OCI-M1 (cell line): ENCODE results near the gene ZNF43.
"Not testable (repeated sequence)": the region's sequence is repeated elsewhere in the genome, so short reads cannot be mapped to it uniquely, and the experiment has no call there.

Experiments
- DNase-seq: peaks from one replicate; lab custom pipeline; 2025; lab: John Stamatoyannopoulos, UW

Gene ZNF43

GRCh38 chr19:21835810-21836444 lies at the start of gene ZNF43:
Gene ZNF43 (minus strand): TSS chr19:21836182. CDS start chr19:21836038, 144 bp downstream.
- peak; percentile 99 for DNase-seq

DNA sequence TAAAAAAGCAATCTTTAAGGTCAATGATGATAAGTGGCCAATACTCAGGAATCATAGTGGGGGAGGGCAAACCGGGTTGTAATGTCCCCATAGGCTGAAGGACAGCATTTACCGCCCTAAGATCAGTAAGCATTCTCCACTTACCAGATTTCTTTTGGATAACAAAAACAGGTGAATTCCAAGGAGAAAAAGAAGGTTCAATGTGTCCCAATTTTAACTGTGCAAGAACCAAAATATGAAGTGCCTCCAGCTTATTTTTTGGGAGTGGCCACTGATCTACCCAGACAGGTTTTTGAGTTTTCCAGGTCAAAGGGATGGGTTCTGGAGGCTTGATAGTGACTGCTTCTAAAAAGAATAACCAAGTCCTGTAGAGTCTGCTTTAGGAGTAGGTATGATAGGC lies 49.5 kb upstream of the ZNF43 start:
- DNase-seq, result not testable (repeated sequence)

DNA sequence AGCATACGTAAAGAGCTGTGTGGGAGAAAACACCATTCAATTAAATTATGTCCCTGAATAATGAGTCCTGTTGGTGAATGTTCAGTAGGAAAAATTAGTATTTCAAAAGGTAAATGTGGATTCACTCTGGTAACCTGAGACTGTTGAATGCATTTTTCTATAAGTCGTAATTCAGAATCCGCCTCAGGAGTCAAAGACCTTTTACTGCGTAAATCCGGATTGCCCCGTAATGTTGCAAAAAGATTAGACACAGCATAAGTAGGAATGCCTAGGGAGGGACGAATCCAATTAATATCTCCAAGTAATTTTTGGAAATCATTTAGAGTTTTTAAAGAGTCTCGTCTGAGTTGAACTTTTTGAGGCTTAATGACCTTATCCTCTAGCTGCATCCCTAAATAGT lies 48.8 kb upstream of the ZNF43 start:
- DNase-seq, result not testable (repeated sequence)

DNA sequence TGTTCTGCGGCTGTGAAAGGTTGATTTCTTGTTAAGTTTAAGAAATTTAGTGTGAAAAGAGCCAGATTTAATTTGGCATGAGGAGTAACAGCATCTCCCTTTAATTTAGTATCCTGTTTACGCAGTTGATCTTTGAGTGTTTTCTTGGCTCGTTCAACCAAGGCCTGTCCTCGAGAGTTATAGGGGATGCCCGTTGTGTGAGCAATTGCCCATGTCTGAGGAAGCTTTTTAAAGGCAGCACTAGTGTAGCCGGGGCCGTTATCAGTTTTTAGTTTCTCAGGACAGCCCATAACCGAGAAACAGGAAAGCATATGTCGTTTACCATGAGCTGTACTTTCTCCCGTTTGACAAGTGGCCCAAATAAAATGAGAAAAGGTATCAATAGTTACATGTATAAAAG lies 47.5 kb upstream of the ZNF43 start:
- DNase-seq, result no peak

DNA sequence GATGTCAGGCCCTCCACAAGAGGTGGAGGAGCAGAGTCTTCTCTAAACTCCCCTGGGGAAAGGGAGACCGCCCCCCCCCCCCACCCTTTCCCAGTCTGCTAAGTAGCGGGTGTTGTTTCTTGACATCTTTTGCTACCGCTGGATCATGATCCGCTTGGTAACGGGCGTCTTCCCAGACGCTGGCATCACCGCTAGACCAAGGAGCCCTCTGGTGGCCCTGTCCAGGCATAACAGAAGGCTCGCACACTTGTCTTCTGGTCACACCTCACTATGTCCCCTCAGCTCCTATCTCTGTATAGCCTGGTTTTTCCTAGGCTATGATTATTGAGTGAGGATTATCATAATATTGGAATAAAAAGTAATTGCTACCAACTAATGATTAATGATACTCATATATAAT lies 44.8 kb upstream of the ZNF43 start:
- DNase-seq, result not testable (repeated sequence)

- no peak for DNase-seq
These were observed 42.7 kb upstream of the ZNF43 start for GRCh38 chr19:21878646-21879045.

- DNase-seq, result no peak
These were observed 42.0 kb upstream of the ZNF43 start for GRCh38 chr19:21877976-21878375.

- not testable (repeated sequence) for DNase-seq
These were observed 40.6 kb upstream of the ZNF43 start for GRCh38 chr19:21876608-21877007.

DNA sequence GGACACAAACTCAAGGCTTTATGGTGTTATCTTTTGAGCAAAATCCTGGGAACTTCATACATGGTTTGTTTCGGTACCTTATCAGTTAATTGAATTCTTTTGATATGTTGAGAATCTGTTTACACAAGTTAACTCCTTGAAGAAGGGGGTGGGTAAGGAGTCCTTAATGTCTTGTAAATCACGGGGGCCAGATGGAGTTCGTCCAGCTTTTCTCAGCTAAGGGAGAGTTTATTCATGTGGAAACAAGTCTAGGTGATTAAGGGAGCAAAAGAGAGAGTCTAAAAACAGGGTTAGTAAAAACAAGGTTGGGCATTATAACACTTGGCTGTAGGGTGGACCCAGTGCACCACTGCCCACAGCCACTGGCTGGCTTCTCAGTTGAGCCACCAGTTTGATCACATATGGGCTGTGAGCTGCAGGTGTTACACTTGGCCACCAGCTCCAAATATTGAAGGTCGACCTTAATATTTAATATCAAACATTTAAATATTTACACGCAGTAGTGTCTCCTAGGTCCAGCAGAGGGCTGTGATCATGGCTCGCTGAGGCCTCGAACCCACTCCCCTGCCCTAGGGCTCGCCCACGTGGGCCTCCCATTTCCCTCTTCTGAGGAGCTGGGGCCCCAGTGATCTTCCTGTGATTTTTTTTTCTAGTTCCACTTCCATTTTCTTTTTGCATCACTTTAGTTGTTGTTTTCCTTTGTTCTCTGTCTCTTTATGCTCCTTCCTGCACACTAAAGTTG lies 21.0 kb upstream of the ZNF43 start:
- no peak for DNase-seq

DNA sequence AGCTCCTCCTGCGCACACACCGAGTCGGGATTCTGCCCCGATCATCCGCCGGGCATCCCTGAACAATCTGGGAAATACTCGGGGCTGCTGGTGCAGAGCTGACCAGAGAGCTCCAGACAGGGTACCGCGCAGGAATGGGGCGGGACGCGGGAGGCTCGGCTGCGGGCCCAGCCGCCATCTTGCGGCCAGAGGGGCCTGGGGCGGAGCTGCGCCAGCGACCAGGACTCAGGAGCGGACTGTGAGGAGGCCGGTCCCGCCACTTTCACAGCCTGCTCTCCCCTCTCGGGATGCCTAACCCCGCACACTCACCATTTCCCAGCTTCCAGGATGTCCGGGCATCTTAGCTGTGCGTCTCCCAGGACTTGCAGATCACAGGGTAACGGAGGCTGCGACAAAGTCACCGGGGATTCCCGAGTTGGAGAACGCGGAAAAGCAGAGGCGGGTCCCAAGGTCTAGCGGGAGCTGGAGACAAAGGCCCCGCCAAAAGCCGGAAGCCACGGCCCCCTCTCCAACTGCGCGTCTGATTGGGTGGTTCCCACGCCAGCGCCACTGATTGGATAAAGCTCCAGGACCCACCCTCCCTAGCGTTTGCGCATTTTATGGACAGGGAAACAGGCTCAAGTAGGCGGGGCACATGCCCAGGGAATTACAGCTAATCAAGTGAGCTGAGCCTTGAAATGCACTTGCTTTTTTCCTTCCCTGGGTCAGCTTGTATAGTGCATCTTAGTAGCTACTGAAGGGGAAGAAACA lies 15.8 kb upstream of the ZNF43 start:
- peak; percentile 99 for DNase-seq

DNA sequence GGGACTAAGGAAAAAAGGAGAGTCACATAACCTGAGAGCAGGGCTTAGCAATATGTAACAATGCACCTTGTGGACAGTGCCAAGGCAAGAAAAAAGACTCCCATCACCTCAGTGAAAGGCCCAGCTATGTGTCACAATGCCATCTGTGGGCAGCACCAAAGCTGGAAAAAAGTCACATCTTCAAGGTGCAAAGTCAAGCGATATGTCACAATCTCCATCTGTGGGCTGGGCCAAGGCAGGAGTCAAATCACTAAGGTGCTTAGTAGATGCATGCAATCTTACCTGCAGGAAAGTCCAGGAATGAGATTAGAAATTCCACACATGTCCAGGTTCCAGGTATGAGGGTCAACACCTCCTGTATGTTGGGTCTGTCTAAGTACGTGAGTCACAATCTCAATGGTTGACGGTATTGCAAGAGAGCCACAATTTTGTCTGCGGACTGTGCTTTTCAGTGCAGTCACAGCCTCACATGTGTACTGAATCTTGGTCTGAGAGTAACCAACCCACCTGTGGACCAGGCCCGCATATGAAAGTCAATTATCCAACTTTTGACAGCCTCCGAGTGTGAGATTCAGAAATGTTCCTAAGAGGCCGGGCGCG lies 14.8 kb upstream of the ZNF43 start:
- DNase-seq, result no peak

DNA sequence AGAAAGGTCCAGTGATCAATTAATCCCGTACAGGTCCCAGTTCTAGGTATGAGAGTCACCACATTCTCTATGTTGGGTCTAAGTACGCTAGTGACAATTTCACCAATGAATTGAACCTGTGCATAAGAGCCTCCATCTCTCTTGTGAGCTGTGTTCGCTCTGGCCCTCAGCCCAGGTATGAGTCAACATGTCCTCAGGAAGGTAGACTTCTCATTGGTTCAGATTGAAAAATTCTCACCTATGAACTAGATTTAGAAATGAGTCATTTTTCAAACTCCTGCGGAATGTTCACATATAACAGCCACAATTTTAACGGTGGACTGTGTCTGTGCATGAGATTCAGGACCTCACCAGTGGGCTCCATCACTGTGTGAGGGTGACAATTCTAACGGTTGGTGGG lies 12.7 kb upstream of the ZNF43 start:
- no peak for DNase-seq

DNA sequence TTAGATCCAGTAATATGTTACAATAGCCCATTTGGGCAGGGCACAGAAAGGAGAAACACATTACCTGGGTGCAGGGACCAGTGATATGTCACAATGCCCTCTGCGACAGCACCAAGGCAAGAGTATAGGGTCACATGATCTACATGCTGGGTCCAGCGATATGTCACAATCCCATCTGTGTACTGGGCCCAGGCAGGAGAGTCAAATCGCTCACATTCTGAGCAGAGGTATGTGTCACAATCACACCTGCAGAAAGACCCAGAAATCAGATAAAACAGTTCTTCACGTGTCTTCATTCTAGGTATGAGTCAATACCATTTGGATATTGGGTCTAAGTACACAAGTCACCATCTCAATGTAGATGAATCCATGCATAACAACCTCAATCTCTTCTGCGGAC lies 7.1 kb upstream of the ZNF43 start:
- DNase-seq, result no peak

DNA sequence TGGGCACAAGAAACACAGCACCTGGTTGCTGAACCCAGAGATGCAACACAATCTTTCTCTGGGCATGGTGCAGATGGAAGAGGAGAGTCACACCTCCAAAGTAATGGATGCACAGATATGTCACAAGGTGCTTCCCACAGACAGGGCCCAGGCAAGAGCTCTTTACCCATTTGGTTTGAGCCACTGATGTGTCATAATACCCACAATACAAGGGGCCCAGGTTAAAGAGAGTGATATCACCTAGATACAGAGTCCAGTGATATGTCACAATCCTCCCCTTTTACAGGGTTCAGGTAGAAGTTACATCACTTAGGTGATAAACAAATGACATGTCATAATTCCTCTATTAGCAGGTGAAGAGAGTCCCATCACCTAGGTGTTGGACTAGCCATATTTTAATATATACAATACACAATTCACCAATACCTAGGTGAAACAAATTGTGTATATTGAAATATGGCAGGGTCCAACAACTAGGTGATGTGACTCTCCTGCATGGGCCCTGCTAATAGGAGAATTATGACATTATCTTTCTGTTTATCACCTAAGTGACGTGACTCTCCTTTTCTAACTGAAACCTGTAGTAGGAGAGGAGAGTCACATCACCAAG lies 5.6 kb upstream of the ZNF43 start:
- no peak for DNase-seq

DNA sequence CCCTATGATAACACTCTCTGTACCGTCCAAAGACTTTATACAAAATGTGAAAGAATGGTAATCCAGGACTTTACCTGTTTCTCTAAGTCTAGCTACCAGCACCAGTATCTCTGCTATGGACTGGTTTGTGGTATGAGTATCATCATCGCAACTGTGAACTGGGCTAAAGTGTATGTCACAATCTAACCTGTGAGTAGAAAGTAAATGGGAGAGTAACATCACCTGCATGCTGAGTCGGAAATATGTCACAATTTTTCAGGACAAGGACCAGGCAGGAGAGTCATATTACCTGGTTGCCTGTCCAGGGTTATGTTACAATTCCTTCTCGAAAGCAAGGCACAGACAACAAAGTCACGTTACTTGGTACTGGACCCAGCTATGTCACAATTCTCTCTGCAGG lies 5.1 kb upstream of the ZNF43 start:
- no peak for DNase-seq

GRCh38 chr19:21839976-21840375 lies 4.0 kb upstream of the ZNF43 start:
- DNase-seq, result no peak

GRCh38 chr19:21838646-21839045 lies 2.7 kb upstream of the ZNF43 start:
- DNase-seq, result no peak

DNA sequence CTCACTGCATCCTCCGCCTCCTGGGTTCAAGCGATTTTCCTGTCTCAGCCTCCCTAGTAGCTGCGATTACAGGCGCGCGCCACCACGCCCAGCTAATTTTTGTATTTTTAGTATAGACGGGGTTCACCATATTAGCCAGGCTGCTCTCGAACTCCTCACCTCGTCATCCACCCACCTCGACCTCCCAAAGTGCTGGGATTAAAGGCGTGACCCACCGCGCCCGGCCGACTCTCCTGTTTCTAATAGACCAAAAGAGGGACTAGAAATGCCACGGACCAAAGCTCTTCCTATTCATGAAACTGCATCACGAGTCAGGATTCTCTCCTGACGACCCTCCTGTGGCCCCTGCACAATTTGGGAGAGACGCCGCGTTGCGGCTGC lies 563 bp downstream of the ZNF43 start:
- no peak for DNase-seq

DNA sequence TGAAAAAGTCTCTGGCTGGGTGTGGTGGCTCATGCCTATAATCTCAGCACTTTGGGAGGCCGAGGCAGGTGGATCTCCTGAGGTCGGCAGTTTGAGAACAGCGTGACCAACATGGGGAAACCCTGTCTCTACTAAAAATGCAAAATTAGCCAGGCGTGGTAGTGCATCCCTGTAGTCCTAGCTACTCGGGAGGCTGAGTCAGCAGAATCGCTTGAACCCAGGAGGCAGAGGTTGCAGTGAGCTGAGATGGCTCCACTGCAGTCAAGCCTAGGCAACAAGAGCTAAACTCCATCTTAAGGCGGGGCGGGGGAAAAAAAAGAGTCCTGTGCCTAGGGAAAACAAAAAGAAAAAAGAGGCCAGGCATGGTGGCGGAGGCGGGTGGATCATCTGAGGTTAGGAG lies 2.2 kb downstream of the ZNF43 start:
- no peak for DNase-seq

- no peak for DNase-seq
These were observed 11.3 kb downstream of the ZNF43 start for GRCh38 chr19:21824679-21825078.

DNA sequence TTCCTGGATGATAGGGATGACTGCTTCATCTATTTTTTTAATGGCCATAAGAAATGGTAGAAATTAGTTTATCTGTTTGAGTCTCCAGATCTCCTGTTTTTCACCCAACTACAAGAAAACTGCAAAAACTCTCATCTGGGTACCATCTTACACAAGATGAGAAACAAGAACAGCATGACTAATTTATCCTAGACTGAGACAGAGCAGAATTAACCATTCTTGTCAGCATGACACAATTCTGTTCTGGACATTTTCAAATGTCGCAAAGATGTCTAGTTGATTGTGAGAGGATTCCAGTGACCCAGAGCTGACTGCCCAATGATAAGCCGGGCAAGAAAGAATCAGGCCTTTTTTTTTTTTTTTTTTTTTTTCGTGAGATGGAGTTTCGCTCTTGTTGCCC lies 12.8 kb downstream of the ZNF43 start:
- DNase-seq, result no peak

DNA sequence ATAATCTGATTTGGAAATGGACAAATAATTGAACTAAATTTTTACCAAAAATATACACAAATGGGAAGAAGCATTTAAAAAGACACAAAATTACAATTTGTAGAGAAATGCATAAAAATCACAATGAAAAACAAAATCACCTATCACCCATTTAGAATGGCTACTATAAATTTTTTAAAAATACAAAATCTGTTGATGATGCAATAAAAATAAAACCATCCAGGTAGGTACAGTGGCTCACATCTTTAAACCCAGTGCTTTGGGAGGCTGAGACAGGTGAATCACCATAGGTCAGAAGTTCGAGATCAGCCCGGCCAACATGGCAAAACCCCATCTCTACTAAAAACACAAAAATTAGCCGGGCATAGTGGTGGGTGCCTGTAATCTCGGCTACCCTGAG lies 23.5 kb downstream of the ZNF43 start:
- no peak for DNase-seq
